ENCODE data around the gene GFI1B.
"Not testable (repeated sequence)": the region's sequence is repeated elsewhere in the genome, so short reads cannot be mapped to it uniquely, and the experiment has no call there.

The GFI1B gene

GRCh38 chr9:132989414-132989996, 11.0 kb downstream of the GFI1B start:
- peaks cover 39 to 69% (median 44%) of the 10 kb centered on the region in 5 donors for H3K27me3 ChIP-seq (ENCODE audit: control insufficient read depth in 5 of 5, insufficient read depth in 4 of 5, low read length in 5 of 5)
- H3K27ac ChIP-seq (ENCODE audit: low read depth, low read length): no peak overlapping the region
- H3K36me3 ChIP-seq (ENCODE audit: control insufficient read depth in 5 of 5, insufficient read depth in 5 of 5, low read length in 5 of 5): no peaks in the 10 kb centered on the region
- H3K4me1 ChIP-seq (ENCODE audit: control insufficient read depth in 5 of 5, insufficient read depth in 5 of 5, low read length in 5 of 5): peaks cover 0 to 9% (median 0%) of the 10 kb centered on the region in 5 donors
- H3K9ac ChIP-seq (ENCODE audit: low read length in 5 of 5): no peak overlapping the region
- H3K9me3 ChIP-seq (ENCODE audit: control insufficient read depth in 5 of 5, low read length in 5 of 5): no peaks in the 10 kb centered on the region
- H3K4me3 ChIP-seq (ENCODE audit: low read depth in 1 of 5, low read length in 5 of 5): no peak overlapping the region

DNA sequence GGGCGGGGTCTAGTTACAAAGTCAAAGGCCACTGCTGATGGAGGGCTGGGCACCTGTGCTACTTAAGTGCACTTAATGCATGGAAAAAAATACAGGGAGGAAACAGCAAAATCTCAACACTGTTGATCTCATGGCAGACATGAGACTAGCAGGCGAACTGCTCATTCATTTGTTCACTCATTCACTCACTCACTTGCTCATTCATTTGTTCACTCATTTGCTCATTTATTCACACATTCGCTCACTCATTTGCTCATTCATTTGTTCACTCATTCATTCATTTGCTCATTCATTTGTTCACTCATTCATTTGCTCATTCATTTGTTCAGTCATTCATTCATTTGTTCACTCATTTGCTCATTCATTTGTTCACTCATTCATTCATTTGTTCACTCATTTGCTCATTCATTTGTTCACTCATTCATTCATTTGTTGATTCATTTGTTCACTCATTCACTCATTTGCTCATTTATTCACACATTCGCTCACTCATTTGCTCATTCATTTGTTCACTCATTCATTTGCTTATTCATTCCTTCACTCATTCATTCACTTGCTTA, 11.6 kb downstream of the GFI1B start:
- not testable (repeated sequence) for H3K9me3 ChIP-seq (ENCODE audit: control insufficient read depth in 5 of 5, low read length in 5 of 5)

GRCh38 chr9:132990781-132991180, 12.3 kb downstream of the GFI1B start:
- H3K27me3 ChIP-seq (ENCODE audit: control insufficient read depth in 5 of 5, insufficient read depth in 4 of 5, low read length in 5 of 5): peaks cover 42 to 72% (median 51%) of the 10 kb centered on the region in 5 donors

More for the DNA sequence above, 11.6 kb downstream of the GFI1B start:
- not testable (repeated sequence) for H3K36me3 ChIP-seq (ENCODE audit: control insufficient read depth in 5 of 5, insufficient read depth in 5 of 5, low read length in 5 of 5); H3K27ac ChIP-seq (ENCODE audit: low read depth, low read length); H3K4me3 ChIP-seq (ENCODE audit: low read depth in 1 of 5, low read length in 5 of 5); H3K9ac ChIP-seq (ENCODE audit: low read length in 5 of 5)
- Histone ChIP-seq H3K4me1 (ENCODE audit: control insufficient read depth in 5 of 5, insufficient read depth in 5 of 5, low read length in 5 of 5) (peaks cover 0 to 13% (median 0%) of the 10 kb centered on the region in 5 donors), H3K27me3 (ENCODE audit: control insufficient read depth in 5 of 5, insufficient read depth in 4 of 5, low read length in 5 of 5) (peaks cover 42 to 72% (median 47%) of the 10 kb centered on the region in 5 donors)

GRCh38 chr9:132991351-132992300, 13.1 kb downstream of the GFI1B start:
- Histone ChIP-seq H3K4me3 (ENCODE audit: low read depth in 1 of 5, low read length in 5 of 5) (no peak overlapping the region), H3K9me3 (ENCODE audit: control insufficient read depth in 5 of 5, low read length in 5 of 5) (no peaks in the 10 kb centered on the region), H3K9ac (ENCODE audit: low read length in 5 of 5) (no peak overlapping the region), H3K4me1 (ENCODE audit: control insufficient read depth in 5 of 5, insufficient read depth in 5 of 5, low read length in 5 of 5) (peaks cover 0 to 13% (median 0%) of the 10 kb centered on the region in 5 donors), H3K27ac (ENCODE audit: low read depth, low read length) (no peak overlapping the region), H3K27me3 (ENCODE audit: control insufficient read depth in 5 of 5, insufficient read depth in 4 of 5, low read length in 5 of 5) (peaks cover 42 to 73% (median 51%) of the 10 kb centered on the region in 5 donors), H3K36me3 (ENCODE audit: control insufficient read depth in 5 of 5, insufficient read depth in 5 of 5, low read length in 5 of 5) (no peaks in the 10 kb centered on the region)

More at GRCh38 chr9:132990781-132991180, 12.3 kb downstream of the GFI1B start:
- Histone ChIP-seq H3K4me3 (ENCODE audit: low read depth in 1 of 5, low read length in 5 of 5) (no peak overlapping the region), H3K4me1 (ENCODE audit: control insufficient read depth in 5 of 5, insufficient read depth in 5 of 5, low read length in 5 of 5) (peaks cover 0 to 13% (median 0%) of the 10 kb centered on the region in 5 donors), H3K36me3 (ENCODE audit: control insufficient read depth in 5 of 5, insufficient read depth in 5 of 5, low read length in 5 of 5) (no peaks in the 10 kb centered on the region), H3K9ac (ENCODE audit: low read length in 5 of 5) (no peak overlapping the region), H3K27ac (ENCODE audit: low read depth, low read length) (no peak overlapping the region), H3K9me3 (ENCODE audit: control insufficient read depth in 5 of 5, low read length in 5 of 5) (no peaks in the 10 kb centered on the region)

GRCh38 chr9:132993511-132993939, 15.0 kb downstream of the GFI1B start:
- no peak overlapping the region for H3K4me3 ChIP-seq (ENCODE audit: low read depth in 1 of 5, low read length in 5 of 5)
- no peaks in the 10 kb centered on the region for H3K9me3 ChIP-seq (ENCODE audit: control insufficient read depth in 5 of 5, low read length in 5 of 5)
- H3K9ac ChIP-seq (ENCODE audit: low read length in 5 of 5): no peak overlapping the region
- H3K27ac ChIP-seq (ENCODE audit: low read depth, low read length): no peak overlapping the region
- H3K4me1 ChIP-seq (ENCODE audit: control insufficient read depth in 5 of 5, insufficient read depth in 5 of 5, low read length in 5 of 5): peaks cover 0 to 13% (median 0%) of the 10 kb centered on the region in 5 donors
- H3K36me3 ChIP-seq (ENCODE audit: control insufficient read depth in 5 of 5, insufficient read depth in 5 of 5, low read length in 5 of 5): no peaks in the 10 kb centered on the region
- peaks cover 41 to 59% (median 51%) of the 10 kb centered on the region in 5 donors for H3K27me3 ChIP-seq (ENCODE audit: control insufficient read depth in 5 of 5, insufficient read depth in 4 of 5, low read length in 5 of 5)

DNA sequence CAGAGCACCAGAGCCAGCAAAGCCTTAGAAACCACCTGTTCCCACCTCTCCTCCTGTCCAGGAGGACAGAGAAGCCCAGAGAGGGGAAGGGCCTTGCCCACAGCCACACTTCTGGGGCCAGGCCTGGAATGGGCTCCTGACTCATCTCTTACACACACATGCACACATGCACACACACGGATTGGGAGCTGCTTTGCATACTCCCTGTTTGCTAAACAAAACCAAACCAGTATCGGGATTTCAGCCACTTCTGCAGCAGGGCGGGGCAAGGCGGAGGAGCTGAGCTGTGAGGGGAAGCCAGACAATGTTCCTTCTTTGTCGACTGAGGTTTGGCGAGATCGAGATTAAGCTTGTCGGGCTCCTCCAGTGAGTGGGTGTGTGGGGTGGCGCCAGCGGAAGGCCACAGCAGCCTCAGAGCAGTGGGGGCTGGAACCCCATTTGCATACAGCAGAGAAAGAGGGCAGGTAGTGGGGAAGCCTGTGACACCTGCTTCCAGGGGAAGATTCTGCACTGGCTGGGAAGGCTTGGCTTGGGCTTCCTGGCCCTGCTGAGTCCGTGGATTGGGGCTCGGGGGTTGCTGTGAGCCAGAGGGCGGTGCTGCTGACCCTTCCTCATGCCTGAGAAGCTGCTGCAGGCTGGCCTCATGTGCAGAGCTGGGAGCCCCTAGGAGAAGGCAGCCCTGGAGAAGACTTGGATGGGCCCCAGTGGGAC, 16.1 kb downstream of the GFI1B start:
- H3K9ac ChIP-seq (ENCODE audit: low read length in 5 of 5): no peak overlapping the region
- peaks cover 41 to 65% (median 55%) of the 10 kb centered on the region in 5 donors for H3K27me3 ChIP-seq (ENCODE audit: control insufficient read depth in 5 of 5, insufficient read depth in 4 of 5, low read length in 5 of 5)
- H3K36me3 ChIP-seq (ENCODE audit: control insufficient read depth in 5 of 5, insufficient read depth in 5 of 5, low read length in 5 of 5): no peaks in the 10 kb centered on the region
- no peak overlapping the region for H3K4me3 ChIP-seq (ENCODE audit: low read depth in 1 of 5, low read length in 5 of 5)
- H3K27ac ChIP-seq (ENCODE audit: low read depth, low read length): no peak overlapping the region
- H3K9me3 ChIP-seq (ENCODE audit: control insufficient read depth in 5 of 5, low read length in 5 of 5): no peaks in the 10 kb centered on the region
- peaks cover 0 to 13% (median 0%) of the 10 kb centered on the region in 5 donors for H3K4me1 ChIP-seq (ENCODE audit: control insufficient read depth in 5 of 5, insufficient read depth in 5 of 5, low read length in 5 of 5)

- H3K9me3 ChIP-seq (ENCODE audit: control insufficient read depth in 5 of 5, low read length in 5 of 5): no peaks in the 10 kb centered on the region
- no peak overlapping the region for H3K27ac ChIP-seq (ENCODE audit: low read depth, low read length)
- peaks cover 0 to 13% (median 0%) of the 10 kb centered on the region in 5 donors for H3K4me1 ChIP-seq (ENCODE audit: control insufficient read depth in 5 of 5, insufficient read depth in 5 of 5, low read length in 5 of 5)
- peaks cover 41 to 70% (median 57%) of the 10 kb centered on the region in 5 donors for H3K27me3 ChIP-seq (ENCODE audit: control insufficient read depth in 5 of 5, insufficient read depth in 4 of 5, low read length in 5 of 5)
- H3K36me3 ChIP-seq (ENCODE audit: control insufficient read depth in 5 of 5, insufficient read depth in 5 of 5, low read length in 5 of 5): no peaks in the 10 kb centered on the region
- no peak overlapping the region for H3K4me3 ChIP-seq (ENCODE audit: low read depth in 1 of 5, low read length in 5 of 5)
- no peak overlapping the region for H3K9ac ChIP-seq (ENCODE audit: low read length in 5 of 5)
These were observed 16.6 kb downstream of the GFI1B start for GRCh38 chr9:132995121-132995420.

GRCh38 chr9:132995879-132996278, 17.4 kb downstream of the GFI1B start:
- peaks cover 45 to 70% (median 60%) of the 10 kb centered on the region in 5 donors for H3K27me3 ChIP-seq (ENCODE audit: control insufficient read depth in 5 of 5, insufficient read depth in 4 of 5, low read length in 5 of 5)
- no peak overlapping the region for H3K4me3 ChIP-seq (ENCODE audit: low read depth in 1 of 5, low read length in 5 of 5)
- no peaks in the 10 kb centered on the region for H3K9me3 ChIP-seq (ENCODE audit: control insufficient read depth in 5 of 5, low read length in 5 of 5)
- H3K36me3 ChIP-seq (ENCODE audit: control insufficient read depth in 5 of 5, insufficient read depth in 5 of 5, low read length in 5 of 5): no peaks in the 10 kb centered on the region
- no peak overlapping the region for H3K9ac ChIP-seq (ENCODE audit: low read length in 5 of 5)
- H3K27ac ChIP-seq (ENCODE audit: low read depth, low read length): no peak overlapping the region
- peaks cover 0 to 13% (median 0%) of the 10 kb centered on the region in 5 donors for H3K4me1 ChIP-seq (ENCODE audit: control insufficient read depth in 5 of 5, insufficient read depth in 5 of 5, low read length in 5 of 5)

- no peak overlapping the region for H3K9ac ChIP-seq (ENCODE audit: low read length in 5 of 5)
- H3K9me3 ChIP-seq (ENCODE audit: control insufficient read depth in 5 of 5, low read length in 5 of 5): no peaks in the 10 kb centered on the region
- H3K36me3 ChIP-seq (ENCODE audit: control insufficient read depth in 5 of 5, insufficient read depth in 5 of 5, low read length in 5 of 5): no peaks in the 10 kb centered on the region
- no peak overlapping the region for H3K27ac ChIP-seq (ENCODE audit: low read depth, low read length)
- peaks cover 39 to 65% (median 55%) of the 10 kb centered on the region in 5 donors for H3K27me3 ChIP-seq (ENCODE audit: control insufficient read depth in 5 of 5, insufficient read depth in 4 of 5, low read length in 5 of 5)
- peaks cover 0 to 9% (median 0%) of the 10 kb centered on the region in 5 donors for H3K4me1 ChIP-seq (ENCODE audit: control insufficient read depth in 5 of 5, insufficient read depth in 5 of 5, low read length in 5 of 5)
- no peak overlapping the region for H3K4me3 ChIP-seq (ENCODE audit: low read depth in 1 of 5, low read length in 5 of 5)
These were observed 18.0 kb downstream of the GFI1B start for GRCh38 chr9:132996526-132996925.
